Subcutaneous adipose tissue (tissue), 4 donors: ENCODE results near the gene NFKBIB. TPM values are rescaled to one million over a fixed set of nuclear protein-coding genes. Genes with fewer than 3 reads are reported as not detected.

Experiments
- total RNA-seq, 4 donors: library from RNA; depleted of rRNA; stranded (reverse); fragments of >200 nt; gene quantifications; one replicate each; pipeline ENCODE4 v1.1.0, GENCODE V29; 2016
- TF ChIP-seq, protein P1 (sequence below): fragments of 450-650 bp; IDR thresholded peaks from one replicate; pipeline ENCODE4 v1.5.1; 2016; ENCODE audit warnings: low read depth, mild to moderate bottlenecking, control low read depth, antibody characterized with exemption, moderate library complexity

NFKBIB gene
- total RNA-seq, 4 donors from 2014 or later = 6.5 to 24.3 (median 16.5) TPM

DNA sequence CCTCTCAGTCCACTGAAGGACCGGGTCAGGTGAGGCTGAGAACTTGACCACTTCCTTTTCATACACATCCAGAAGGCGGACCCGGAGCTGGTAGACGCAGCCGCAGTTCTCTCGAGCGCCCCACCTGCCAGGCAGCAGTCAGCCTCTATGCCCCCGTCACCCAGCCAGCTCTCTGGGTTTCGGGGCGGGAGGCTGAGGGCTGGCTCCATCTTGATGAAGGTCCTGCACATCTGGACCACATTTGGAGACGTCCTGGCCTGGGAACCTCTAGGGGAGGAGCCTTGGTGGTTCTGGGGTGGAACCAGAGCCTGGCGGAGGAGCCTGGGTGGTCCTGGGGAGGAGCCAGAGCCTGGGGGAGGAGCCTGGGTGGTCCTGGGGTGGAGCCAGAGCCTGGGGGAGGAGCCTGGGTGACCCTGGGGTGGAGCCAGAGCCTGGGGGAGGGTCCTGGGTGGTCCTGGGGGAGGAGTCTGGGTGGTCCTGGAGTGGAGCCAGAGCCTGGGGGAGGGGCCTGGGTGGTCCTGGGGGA is 45.3 kb downstream of the NFKBIB start:
- TF ChIP-seq, protein P1, sequence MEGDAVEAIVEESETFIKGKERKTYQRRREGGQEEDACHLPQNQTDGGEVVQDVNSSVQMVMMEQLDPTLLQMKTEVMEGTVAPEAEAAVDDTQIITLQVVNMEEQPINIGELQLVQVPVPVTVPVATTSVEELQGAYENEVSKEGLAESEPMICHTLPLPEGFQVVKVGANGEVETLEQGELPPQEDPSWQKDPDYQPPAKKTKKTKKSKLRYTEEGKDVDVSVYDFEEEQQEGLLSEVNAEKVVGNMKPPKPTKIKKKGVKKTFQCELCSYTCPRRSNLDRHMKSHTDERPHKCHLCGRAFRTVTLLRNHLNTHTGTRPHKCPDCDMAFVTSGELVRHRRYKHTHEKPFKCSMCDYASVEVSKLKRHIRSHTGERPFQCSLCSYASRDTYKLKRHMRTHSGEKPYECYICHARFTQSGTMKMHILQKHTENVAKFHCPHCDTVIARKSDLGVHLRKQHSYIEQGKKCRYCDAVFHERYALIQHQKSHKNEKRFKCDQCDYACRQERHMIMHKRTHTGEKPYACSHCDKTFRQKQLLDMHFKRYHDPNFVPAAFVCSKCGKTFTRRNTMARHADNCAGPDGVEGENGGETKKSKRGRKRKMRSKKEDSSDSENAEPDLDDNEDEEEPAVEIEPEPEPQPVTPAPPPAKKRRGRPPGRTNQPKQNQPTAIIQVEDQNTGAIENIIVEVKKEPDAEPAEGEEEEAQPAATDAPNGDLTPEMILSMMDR = no peak

DNA sequence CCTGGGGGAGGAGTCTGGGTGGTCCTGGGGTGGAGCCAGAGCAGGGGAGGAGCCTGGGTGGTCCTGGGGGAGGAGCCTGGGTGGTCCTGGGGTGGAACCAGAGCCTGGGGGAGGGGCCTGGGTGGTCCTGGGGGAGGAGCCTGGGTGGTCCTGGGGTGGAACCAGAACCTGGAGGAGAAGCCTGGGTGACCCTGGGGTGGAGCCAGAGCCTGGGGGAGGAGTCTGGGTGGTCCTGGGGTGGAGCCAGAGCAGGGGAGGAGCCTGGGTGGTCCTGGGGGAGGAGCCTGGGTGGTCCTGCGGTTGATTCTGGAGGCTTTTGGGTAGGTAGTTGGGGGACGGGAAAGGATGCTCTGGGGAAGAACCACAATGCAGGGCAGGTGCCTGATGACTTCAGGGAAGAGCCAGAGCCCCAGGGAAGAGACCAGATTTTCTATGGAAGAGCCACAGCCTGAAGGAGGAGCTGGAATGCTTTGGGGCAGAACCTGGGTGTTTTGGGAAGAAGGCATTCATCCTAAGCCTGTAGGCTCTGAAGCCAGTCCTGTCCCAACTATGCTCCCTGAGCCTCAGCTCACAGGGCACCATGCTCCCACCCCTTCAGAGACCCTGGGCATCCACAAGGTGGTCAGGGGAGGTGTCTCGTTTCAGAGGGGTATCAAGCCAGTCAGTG is 45.9 kb downstream of the NFKBIB start:
- TF ChIP-seq, protein P1 = no peak

DNA sequence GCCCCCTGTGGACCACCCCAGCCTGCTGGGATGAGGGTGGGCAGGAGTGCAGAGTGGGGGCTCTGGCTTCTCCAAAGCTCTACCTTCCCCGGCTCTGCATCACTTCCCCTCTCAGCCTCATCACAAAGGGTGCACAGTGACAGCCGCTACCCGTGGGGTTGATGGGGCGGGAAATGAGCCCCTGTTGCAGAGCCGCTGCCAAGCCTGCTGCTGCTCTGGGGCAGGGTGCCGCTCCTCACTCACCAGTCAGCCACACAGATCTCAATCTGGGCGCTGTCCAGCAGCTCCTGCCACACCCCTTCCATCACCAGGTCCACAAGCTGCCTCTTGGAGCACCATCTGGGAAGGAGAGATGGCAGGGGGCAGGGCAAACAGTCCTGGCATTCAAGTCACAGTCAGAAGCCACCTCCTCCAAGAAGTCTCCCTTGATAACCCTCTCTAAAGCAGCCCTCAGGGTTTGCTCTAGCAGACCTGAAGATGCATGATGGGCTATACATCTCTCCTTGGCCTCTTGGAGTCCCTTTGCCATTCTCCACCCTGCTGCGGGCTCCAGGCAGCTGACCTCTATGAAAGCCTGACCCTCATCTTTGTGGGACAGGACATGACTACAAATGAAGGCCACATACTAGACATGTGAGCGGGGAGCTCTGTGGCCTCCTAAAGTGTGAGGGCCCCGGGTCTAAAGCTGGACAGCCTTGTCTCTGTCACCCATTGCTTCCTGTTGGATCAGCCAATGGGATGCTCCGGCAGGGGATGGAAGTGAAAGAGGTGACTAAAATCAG is 46.7 kb downstream of the NFKBIB start:
- TF ChIP-seq, protein P1 = no peak

DNA sequence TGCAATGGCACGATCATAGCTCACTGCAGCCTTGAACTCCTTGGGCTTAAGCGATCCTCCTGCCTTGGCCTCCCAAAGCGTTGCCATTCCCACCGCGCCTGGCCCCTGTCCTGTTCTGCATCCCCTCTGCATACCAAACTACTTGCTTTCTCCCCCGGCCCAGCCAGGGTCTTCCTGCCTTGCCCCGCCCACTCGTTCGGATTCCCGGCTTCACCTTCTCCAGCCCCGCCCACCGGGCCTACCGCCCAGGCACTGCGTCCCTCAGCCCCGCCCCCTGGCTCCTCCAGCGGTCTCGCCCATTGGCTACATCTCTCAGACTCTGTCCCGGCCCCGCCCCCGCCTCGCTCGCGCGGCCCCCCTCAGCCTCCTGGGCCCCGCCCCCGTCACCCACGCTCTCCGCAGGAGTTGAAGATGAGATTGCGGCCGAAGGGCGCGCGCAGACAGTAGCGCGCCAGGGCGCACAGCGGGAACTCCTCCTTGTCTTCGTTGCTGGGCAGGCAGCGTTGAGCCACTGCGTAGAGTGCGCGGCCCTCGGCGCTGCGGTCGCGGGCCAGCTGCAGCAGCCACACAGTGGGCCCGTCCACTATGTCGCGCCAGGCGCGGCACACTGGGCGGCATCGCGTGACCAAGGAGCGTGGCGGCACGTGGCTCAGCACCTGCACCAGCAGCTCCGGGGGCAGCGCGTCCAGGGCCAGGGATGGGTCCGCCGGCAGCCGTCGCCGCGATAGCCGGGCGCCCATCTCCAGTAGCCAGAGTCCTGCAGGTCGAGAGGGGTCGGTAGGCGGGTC is 50.0 kb downstream of the NFKBIB start:
- TF ChIP-seq, protein P1 = no peak

DNA sequence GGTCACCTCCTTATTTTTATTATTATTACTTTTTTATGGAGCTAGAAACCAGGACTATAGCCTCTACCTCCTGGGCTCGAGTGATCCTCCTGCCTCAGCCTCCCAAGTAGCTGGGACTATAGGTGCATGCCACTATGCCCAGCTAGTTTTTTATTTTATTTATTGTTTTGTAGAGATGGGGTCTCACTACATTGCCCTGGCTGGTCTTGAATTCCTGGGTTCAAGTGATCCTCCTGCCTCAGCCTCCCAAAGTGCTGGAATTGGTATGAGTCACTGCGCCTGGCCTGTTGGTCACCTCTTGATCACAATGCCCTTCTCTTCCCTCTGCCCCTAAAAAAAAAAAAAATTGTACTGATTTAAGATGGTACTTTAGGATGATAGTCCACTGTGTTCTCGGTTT is 51.4 kb downstream of the NFKBIB start:
- TF ChIP-seq, protein P1 = no peak

DNA sequence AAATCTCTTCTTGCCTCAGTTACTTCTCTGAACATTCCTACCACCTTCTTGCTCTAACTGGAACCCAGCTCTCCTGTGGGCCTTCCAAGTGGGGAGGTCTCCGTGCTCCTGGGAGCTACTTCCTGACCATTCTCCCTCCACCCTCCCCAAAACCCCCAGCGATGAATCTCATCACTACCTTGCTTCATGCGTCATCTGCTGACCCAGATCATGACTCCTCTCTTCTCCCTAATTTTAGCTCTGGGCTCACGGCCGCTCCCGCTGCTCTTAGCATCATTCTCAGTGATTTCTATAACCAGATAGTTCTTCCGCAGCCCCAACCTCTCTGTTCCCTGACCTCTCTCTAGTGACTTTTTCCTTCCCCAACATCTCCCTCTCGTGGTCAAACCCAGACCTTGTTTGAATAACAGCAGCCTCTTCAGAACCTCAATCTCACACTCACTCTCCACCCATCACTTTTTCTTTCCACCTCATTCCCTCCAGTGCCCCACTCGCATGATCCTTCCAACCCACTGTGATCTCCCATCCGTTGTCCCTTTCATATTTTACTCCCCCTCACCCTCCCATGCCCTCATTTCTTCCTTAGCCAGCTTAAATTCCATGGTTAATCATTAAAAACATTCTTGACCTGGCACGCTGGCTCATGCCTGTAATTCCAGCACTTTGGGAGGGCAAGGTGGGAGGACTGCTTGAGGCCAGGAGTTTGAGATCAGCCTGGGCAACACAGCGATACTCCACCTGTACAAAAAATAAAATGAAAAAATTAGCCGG is 52.8 kb downstream of the NFKBIB start:
- TF ChIP-seq, protein P1 = no peak
